HAP-1 (cell line): ENCODE results near the gene ABCD1.
A peak's percentile ranks its signal among the peaks of the same experiment; 100 is the strongest.

Source experiments
- DNase-seq, 2 experiments: peaks; one replicate each; pipeline ENCODE4 v3.0.0-alpha.2; 2016 to 2020; ENCODE audit warnings: low spot score in 2 of 2
- H3K27me3 ChIP-seq: fragments of 250-450 bp; sonication (Bioruptor Pico); 2 replicates; pipeline ENCODE4 v1.5.1; 2020; ENCODE audit warnings: low read depth, mild to moderate bottlenecking, moderate library complexity
- H3K36me3 ChIP-seq: fragments of 250-450 bp; sonication (Bioruptor Pico); replicated peaks from 2 replicates; pipeline ENCODE4 v1.5.1; 2020; ENCODE audit warnings: mild to moderate bottlenecking
- H3K4me1 ChIP-seq: fragments of 250-450 bp; sonication (Bioruptor Pico); 2 replicates; pipeline ENCODE4 v1.5.1; 2020; ENCODE audit warnings: mild to moderate bottlenecking
- H3K4me3 ChIP-seq: fragments of 250-450 bp; sonication (Bioruptor Pico); 2 replicates; pipeline ENCODE4 v1.5.1; 2020; ENCODE audit warnings: mild to moderate bottlenecking, moderate library complexity
- H3K9me3 ChIP-seq: fragments of 250-450 bp; sonication (Bioruptor Pico); 2 replicates; pipeline ENCODE4 v1.5.1; 2020; ENCODE audit warnings: mild to moderate bottlenecking, moderate library complexity
- in situ Hi-C: fragments of 300-500 bp; cut with MboI; formaldehyde crosslinking; loops from 3 replicates; pipeline ENCODE4 v1.14.3; 2020; ENCODE audit warnings: low sequenced_read_pairs, inconsistent platforms, mixed read lengths

Gene ABCD1

DNA sequence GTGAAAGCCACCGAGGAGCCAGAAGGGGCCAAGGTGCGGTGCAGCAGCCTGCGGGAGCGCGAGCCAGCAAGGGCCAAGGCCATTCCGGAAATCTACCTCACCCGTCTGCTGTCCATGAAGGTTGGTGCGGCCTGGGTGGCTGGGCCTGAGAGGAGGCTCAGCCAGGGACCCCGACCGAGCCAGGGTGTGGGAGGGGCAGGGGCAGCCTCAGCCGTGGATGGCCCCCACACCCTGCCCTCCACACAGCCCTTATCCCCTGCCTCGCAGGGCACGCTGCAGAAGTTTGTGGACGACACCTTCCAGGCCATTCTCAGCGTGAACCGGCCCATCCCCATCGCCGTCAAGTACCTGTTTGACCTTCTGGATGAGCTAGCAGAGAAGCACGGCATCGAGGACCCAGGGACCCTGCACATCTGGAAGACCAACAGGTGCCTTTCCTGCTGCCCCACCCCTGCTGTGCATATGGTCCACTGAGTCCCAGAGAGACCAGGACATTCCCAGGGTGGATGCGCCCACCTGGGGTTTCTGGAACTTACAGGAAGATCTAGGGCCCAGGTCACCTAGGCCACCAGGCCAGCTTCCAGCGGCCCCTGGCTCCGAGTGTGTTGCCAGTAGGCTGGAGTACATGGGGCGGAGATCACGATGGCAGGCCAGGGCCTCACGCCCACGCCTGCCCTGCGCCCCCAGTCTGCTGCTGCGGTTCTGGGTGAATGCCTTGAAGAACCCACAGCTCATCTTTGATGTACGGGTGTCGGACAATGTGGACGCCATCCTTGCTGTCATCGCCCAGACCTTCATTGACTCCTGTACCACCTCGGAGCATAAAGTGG lies 52.8 kb downstream of the ABCD1 start:
- no peak for DNase-seq
- in situ Hi-C loops: no loop called here

DNA sequence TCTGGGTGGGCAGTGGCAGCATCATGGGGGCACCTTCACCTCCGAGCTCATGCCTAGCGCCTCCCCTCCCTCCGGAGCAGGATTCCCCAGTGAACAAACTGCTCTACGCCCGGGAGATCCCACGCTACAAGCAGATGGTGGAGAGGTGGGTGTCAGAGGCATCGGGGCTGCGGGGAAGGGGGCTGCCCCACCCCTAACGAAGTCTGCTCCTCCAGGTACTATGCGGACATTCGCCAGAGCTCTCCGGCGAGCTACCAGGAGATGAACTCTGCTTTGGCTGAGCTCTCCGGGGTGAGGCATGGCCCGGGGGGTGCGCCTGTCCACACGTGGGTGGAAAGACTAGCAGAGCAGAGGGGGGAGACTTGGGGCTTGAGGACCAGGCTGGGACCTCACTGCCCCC lies 53.5 kb downstream of the ABCD1 start:
- Histone ChIP-seq H3K4me3 (no peak overlapping the region), H3K4me1 (peaks cover 4% of the 10 kb centered on the region), H3K36me3 (no peaks in the 10 kb centered on the region), H3K27me3 (no peaks in the 10 kb centered on the region), H3K9me3 (no peaks in the 10 kb centered on the region)
- in situ Hi-C loops: no loop called here
- DNase-seq: no peak

More for the DNA sequence above, 52.8 kb downstream of the ABCD1 start:
- Histone ChIP-seq H3K36me3 (no peaks in the 10 kb centered on the region), H3K4me3 (no peak overlapping the region), H3K9me3 (no peaks in the 10 kb centered on the region), H3K27me3 (no peaks in the 10 kb centered on the region), H3K4me1 (peaks cover 4% of the 10 kb centered on the region)

DNA sequence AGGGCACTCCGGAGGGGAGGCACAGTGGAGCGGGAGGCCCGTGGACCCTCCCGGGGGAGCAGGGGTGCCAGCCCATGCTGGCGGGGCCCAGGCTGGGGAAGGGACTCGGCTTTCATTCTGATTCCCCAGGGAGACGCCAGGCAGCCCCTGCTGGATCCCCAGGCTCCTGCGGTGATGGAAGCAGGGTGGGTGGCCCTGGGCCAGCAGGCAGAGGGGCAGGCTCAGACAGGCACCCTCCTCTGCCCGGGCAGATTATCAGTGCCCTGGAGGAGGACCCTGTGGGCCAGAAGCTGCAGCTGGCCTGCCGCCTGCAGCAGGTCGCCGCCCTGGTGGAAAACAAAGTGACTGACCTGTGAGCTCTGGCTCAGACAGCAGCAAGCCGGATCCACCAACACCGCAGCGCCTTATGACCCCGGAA lies 54.0 kb downstream of the ABCD1 start:
- in situ Hi-C loops: no loop called here
- Histone ChIP-seq H3K9me3 (no peaks in the 10 kb centered on the region), H3K36me3 (0 out of 2 replicates have a peak, but pooled peaks cover 3% of the 10 kb centered on the region), H3K27me3 (no peaks in the 10 kb centered on the region), H3K4me1 (peaks cover 4% of the 10 kb centered on the region), H3K4me3 (no peak overlapping the region)
- no peak for DNase-seq

DNA sequence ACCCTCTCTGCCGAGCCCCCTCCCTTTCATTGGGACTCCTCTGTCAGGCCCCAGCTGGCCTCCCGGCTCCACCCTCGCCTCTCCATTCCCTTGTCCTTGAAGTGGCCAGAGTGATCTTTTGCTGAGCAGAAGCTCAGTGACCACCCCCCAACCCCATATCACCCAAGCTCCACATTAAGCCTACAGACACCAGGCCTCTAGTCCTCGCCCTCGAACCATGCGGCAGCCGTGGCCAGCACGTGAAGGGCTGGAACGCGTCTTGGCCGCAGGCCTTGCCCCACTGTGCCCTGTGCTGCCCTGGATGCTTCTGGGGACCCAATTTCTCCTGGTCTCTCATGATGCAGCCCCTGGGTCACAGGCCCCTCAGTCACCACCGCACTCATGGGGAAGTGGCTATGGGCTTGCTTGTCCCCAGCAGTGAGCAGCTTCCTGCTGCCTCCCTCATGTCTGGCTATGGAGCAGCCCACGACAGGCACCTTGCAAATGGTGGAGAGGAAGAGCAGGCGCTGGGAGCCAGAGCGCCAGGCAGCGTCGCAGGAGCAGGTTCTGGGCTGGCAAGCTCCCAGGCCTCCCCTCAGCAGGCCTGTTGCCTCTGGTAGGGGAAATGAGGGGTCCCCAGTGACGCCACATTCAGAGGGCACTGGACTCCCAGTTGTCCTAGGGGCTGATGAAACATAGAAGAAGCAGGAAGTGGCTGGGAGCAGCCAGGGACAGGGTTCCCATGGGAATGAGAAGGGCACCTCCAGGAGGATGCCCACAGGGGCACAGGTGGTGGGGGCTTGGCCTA lies 55.4 kb downstream of the ABCD1 start:
- in situ Hi-C loops: no loop called here
- no peak for DNase-seq
- Histone ChIP-seq H3K27me3 (no peaks in the 10 kb centered on the region), H3K4me1 (peaks cover 4% of the 10 kb centered on the region), H3K36me3 (0 out of 2 replicates have a peak, but pooled peaks cover 3% of the 10 kb centered on the region), H3K9me3 (no peaks in the 10 kb centered on the region), H3K4me3 (no peak overlapping the region)

DNA sequence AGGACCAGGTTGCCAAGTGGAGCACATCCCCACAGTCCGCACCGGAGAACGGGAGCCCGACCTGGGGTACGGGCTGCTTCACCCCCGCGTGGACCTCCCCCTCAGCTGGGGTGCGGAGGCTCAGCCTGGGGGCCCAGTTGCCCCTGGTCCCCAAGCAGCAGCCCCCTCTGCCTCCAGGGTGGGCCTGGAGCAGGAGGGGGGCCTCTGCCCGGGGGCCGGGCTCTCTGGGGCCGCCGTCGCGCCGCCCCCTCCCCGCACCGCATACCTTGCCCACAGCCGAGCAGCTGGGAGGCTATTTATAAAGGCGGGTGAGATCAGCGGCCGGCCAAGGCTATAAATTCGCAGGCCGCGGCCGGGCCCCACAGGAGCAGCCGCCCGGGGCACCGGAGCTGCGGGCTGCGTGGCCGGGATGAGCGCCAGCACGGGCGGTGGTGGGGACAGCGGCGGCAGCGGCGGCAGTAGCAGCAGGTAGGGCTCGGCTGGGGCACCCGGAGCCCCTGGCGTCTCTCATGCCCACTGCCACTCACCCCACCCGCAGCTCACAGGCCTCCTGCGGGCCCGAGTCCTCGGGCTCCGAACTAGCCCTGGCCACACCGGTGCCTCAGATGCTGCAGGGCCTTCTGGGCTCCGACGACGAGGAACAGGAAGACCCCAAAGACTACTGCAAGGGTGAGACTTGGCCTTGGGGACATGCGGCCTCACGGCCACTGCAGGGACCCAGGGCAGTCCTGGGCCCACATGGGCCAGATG lies 56.2 kb downstream of the ABCD1 start, which contains the start of gene SRPK3:
Gene SRPK3 (plus strand): TSS at position 364 of the 750 bp plus-strand sequence. CDS start 46 bp downstream, at position 410.
- DNase-seq: no peak
- in situ Hi-C loops: no loop called here
- Histone ChIP-seq H3K9me3 (no peaks in the 10 kb centered on the region), H3K4me3 (no peak within 1 kb of the TSS), H3K4me1 (peaks cover 4% of the 10 kb centered on the region), H3K36me3 (peaks cover 8% of the 10 kb centered on the region), H3K27me3 (no peaks in the 10 kb centered on the region)

DNA sequence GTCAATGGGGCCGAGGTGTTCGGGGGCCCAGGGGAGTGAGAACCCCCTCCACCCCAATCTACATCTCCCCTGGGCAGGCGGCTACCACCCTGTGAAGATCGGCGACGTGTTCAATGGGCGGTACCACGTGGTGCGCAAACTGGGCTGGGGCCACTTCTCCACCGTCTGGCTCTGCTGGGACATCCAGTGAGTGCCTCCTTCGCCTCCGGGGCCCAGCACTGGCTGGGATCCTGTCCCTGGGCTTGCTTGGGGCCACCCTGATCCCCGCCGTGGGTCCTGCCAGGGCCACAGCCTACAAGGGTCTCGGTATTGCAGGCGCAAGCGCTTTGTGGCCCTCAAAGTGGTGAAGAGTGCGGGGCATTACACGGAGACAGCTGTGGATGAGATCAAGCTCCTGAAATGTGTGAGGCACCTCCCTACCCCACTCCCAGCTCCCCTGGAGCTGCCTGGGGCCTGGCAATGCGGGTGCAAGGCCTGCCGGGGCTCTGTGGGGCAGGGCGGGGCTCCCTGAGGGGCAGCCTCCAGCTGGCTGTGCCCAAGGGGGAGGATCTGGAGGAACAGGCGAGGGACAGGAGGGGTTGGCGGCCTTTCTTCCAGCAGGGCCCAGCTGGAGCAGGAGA lies 56.9 kb downstream of the ABCD1 start:
- H3K4me3 ChIP-seq: no peak overlapping the region
- H3K4me1 ChIP-seq: peaks cover 4% of the 10 kb centered on the region
- no peaks in the 10 kb centered on the region for H3K27me3 ChIP-seq
- H3K36me3 ChIP-seq: peaks cover 15% of the 10 kb centered on the region
- no peak for DNase-seq
- no peaks in the 10 kb centered on the region for H3K9me3 ChIP-seq
- in situ Hi-C loops: no loop called here

DNA sequence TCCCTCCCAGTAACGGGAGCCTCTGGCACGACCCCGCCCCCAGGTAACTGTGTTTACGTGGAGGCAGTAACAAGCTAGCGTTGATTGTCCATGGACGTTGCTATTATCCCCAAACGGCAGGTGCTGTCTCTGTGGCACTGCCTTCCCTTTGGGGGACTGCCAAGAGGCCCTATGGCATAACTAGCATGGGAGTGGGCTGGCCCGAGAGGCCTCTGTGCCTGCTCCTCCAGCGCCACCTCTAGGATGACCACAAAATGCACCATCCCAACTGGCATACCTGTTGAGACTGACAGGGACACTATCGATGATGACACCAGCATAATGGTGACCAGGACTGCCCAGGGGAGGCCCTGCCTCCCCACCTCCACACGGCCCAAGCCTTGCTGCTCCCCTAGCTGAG lies 57.7 kb downstream of the ABCD1 start:
- H3K36me3 ChIP-seq: peaks cover 23% of the 10 kb centered on the region
- no peak overlapping the region for H3K4me3 ChIP-seq
- no peaks in the 10 kb centered on the region for H3K4me1 ChIP-seq
- in situ Hi-C loops: no loop called here
- no peaks in the 10 kb centered on the region for H3K27me3 ChIP-seq
- DNase-seq: peak in 1 of 2 experiments; percentile 36
- H3K9me3 ChIP-seq: no peaks in the 10 kb centered on the region

DNA sequence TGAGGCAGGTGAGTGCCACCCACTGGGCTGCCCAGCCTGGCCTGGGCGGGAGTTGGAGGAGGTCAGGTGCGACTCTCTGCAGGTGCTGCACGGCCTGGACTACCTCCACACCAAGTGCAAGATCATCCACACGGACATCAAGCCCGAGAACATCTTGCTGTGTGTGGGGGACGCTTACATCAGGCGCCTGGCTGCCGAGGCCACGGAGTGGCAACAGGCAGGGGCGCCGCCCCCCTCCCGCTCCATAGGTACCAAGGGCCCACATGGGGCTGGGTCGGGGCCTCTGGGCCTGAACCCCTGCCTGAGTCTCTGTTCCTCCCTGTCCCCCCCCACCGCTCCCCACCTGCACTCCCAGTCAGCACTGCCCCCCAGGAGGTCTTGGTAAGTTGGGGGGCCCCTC lies 58.2 kb downstream of the ABCD1 start:
- in situ Hi-C loops: no loop called here
- Histone ChIP-seq H3K9me3 (no peaks in the 10 kb centered on the region), H3K4me3 (no peak overlapping the region), H3K4me1 (no peaks in the 10 kb centered on the region), H3K27me3 (no peaks in the 10 kb centered on the region), H3K36me3 (peaks cover 27% of the 10 kb centered on the region)
- no peak for DNase-seq

DNA sequence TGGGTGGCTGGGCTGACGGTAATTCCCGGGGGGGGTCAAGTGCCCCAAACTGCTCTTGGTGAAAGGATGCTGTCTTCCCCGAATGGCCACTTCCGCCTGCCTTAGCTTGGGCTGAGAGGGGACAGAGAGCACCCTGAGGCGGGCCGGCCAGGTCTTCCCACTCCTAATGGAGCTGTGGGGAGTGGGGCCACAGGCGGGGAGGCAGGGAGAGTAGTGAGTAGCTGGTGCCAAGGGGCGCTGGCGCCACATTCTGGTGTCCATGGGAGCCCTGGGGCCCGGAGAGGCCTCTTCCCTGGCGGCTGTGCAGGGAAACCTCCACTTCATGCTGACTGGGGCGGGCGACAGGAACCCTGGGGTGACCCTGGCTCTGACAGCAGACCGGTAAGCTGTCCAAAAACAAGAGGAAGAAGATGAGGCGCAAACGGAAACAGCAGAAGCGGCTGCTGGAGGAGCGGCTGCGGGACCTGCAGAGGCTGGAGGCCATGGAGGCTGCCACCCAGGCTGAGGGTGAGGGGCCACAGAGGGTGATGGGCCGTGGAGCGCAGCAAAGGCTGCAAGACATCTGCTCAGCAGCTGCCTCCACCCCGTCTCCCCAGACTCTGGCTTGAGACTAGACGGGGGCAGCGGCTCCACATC lies 58.8 kb downstream of the ABCD1 start:
- Histone ChIP-seq H3K4me3 (no peak overlapping the region), H3K9me3 (no peaks in the 10 kb centered on the region), H3K36me3 (peaks cover 33% of the 10 kb centered on the region), H3K27me3 (no peaks in the 10 kb centered on the region), H3K4me1 (no peaks in the 10 kb centered on the region)
- in situ Hi-C loops: no loop called here
- no peak for DNase-seq

DNA sequence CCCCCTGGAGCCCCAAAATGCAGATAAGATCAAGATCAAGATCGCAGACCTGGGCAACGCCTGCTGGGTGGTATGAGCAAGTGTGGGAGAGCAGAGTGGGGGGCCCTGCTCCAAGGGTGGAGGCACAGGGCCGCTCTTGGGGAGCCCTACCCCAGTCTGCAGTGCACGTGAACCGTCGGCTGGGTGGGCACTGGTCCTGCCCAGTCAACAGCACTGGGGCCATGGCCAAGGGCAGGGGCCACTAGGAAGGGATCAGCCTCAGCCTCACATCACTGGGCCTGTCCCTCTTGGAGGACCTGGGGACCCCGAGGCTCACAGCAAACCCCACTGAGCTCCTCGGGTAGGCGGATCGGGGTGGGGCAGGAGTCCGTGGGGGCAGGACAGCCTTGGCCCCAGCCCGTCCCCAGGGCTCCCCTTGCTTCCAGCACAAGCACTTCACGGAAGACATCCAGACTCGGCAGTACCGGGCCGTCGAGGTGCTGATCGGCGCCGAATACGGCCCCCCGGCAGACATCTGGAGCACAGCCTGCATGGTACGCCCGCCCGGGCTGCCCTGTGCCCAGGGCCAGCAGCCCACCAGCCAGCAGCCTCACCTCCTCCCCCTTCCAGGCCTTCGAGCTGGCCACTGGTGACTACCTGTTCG lies 59.8 kb downstream of the ABCD1 start:
- no peaks in the 10 kb centered on the region for H3K4me1 ChIP-seq
- in situ Hi-C loops: no loop called here
- no peak overlapping the region for H3K4me3 ChIP-seq
- no peaks in the 10 kb centered on the region for H3K9me3 ChIP-seq
- H3K27me3 ChIP-seq: no peaks in the 10 kb centered on the region
- peaks cover 36% of the 10 kb centered on the region for H3K36me3 ChIP-seq
- DNase-seq: no peak

DNA sequence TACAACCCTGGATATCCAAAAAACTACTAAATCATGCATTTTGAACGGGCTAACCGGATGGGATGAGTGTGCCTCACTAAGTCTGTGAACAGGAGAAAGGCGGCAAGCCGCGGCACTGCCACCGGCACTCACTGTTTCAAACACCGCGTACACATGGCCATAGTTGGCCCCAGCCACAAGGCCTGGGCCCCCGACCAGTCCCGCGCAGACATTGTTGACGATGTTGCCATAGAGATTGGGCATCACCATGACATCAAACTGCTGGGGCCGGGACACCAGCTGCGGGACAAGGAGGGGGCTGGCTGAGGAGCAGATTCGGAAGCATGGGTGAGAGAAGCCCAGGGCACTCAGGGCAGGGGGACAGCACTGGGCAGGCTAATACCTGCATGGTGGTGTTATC lies 62.0 kb downstream of the ABCD1 start:
- no peak for DNase-seq
- no peaks in the 10 kb centered on the region for H3K9me3 ChIP-seq
- in situ Hi-C loops: no loop called here
- H3K4me3 ChIP-seq: no peak overlapping the region
- no peaks in the 10 kb centered on the region for H3K27me3 ChIP-seq
- H3K36me3 ChIP-seq: peaks cover 41% of the 10 kb centered on the region
- H3K4me1 ChIP-seq: no peaks in the 10 kb centered on the region

DNA sequence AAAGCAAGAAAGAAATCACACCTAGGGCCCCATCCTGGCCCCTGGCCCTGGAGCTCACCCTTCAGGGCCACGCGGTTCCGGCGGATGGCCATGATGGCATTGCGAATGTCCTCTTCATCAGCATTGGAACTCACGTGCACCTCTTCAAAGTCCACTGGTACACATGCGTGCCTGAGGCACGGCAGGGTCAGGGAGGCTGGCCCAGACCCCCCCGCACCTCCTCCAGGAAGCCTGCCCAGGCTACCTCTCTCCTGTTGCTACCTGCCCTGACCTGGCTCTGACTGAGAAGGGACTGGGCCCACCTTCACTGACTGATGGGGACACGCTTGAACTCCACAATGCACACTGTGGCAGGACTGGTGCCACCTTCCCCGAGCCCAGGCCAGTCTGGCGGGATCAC lies 65.0 kb downstream of the ABCD1 start:
- H3K27me3 ChIP-seq: no peaks in the 10 kb centered on the region
- peaks cover 7% of the 10 kb centered on the region for H3K4me1 ChIP-seq
- no peak for DNase-seq
- no peak overlapping the region for H3K4me3 ChIP-seq
- in situ Hi-C loops: no loop called here
- no peaks in the 10 kb centered on the region for H3K9me3 ChIP-seq
- H3K36me3 ChIP-seq: peaks cover 48% of the 10 kb centered on the region
